NCI-H2081 (cell line): ENCODE results near the gene KPNA6.
"Not testable (repeated sequence)": the region's sequence is repeated elsewhere in the genome, so short reads cannot be mapped to it uniquely, and the experiment has no call there.

Source experiments
- DNase-seq, 2 experiments: peaks; one replicate each; lab custom pipeline; 2025; lab: John Stamatoyannopoulos, UW

KPNA6 gene

GRCh38 chr1:32100807-32101708 is 6.8 kb upstream of the KPNA6 start:
- DNase-seq, result no peak

GRCh38 chr1:32104127-32104526 is 3.7 kb upstream of the KPNA6 start:
- DNase-seq, result no peak

GRCh38 chr1:32105338-32105737 is 2.5 kb upstream of the KPNA6 start:
- DNase-seq, result no peak

- DNase-seq, result no peak
These were observed 1.1 kb upstream of the KPNA6 start for GRCh38 chr1:32106663-32107275.

- no peak for DNase-seq
These were observed 3.3 kb downstream of the KPNA6 start for GRCh38 chr1:32111040-32111623.

GRCh38 chr1:32111789-32112188 is 3.9 kb downstream of the KPNA6 start:
- DNase-seq, result no peak

GRCh38 chr1:32112806-32113375 is 5.0 kb downstream of the KPNA6 start:
- no peak for DNase-seq

GRCh38 chr1:32113436-32113835 is 5.6 kb downstream of the KPNA6 start:
- DNase-seq, result not testable (repeated sequence)

GRCh38 chr1:32114420-32114819 is 6.6 kb downstream of the KPNA6 start:
- DNase-seq, result no peak

GRCh38 chr1:32115496-32115895 is 7.6 kb downstream of the KPNA6 start:
- no peak for DNase-seq

- DNase-seq, result no peak
These were observed 8.7 kb downstream of the KPNA6 start for GRCh38 chr1:32116531-32116930.

- DNase-seq, result no peak
These were observed 14.3 kb downstream of the KPNA6 start for GRCh38 chr1:32122151-32122550.

- DNase-seq, result not testable (repeated sequence)
These were observed 15.5 kb downstream of the KPNA6 start for GRCh38 chr1:32123361-32123760.

- no peak for DNase-seq
These were observed 17.5 kb downstream of the KPNA6 start for GRCh38 chr1:32125313-32125712.

- no peak for DNase-seq
These were observed 18.9 kb downstream of the KPNA6 start for GRCh38 chr1:32126770-32127169.

- no peak for DNase-seq
These were observed 19.7 kb downstream of the KPNA6 start for GRCh38 chr1:32127409-32128198.

GRCh38 chr1:32128479-32128878 is 20.6 kb downstream of the KPNA6 start:
- DNase-seq, result no peak

GRCh38 chr1:32128964-32129363 is 21.1 kb downstream of the KPNA6 start:
- DNase-seq, result no peak

GRCh38 chr1:32133950-32134280 is 26.1 kb downstream of the KPNA6 start:
- DNase-seq, result not testable (repeated sequence)

- DNase-seq, result no peak
These were observed 29.3 kb downstream of the KPNA6 start for GRCh38 chr1:32137111-32137510.

- peak in 1 of 2 experiments; percentile 29 for DNase-seq
These were observed 31.1 kb downstream of the KPNA6 start for GRCh38 chr1:32138965-32139364.
